ENCODE measurements around the gene ZHX3. TPM values are rescaled to one million over a fixed set of nuclear protein-coding genes. Genes with fewer than 3 reads are reported as not detected.
A peak's percentile ranks its signal among the peaks of the same experiment; 100 is the strongest.

ZHX3 gene
- total RNA-seq, 4 donors from 2014 or later = 20.1 to 30.0 (median 25.9) TPM

- intact Hi-C loops (cut with DNase I; ENCODE audit: low total_unique reads) = loop anchor here (1.0 to 5.0 kb wide), 4 partner anchors 34 to 179 kb away; partner anchors contain the start of genes TOP1 and ZHX3
- Histone ChIP-seq H3K4me3 (peak overlapping the region; percentile 59 to 90 (median 77)), H3K36me3 (no peaks in the 10 kb centered on the region), H3K9me3 (no peaks in the 10 kb centered on the region), H3K27ac (peak overlapping the region; percentile 90 to 99 (median 94)), H3K4me1 (peaks cover 41 to 54% of the 10 kb centered on the region in 2 donors), H3K27me3 (no peaks in the 10 kb centered on the region)
- DNase-seq = peak; percentile 31 to 59
- in situ Hi-C loops (cut with MboI; ENCODE audit: low sequenced_read_pairs in 4 of 4) = no loop called here
- ATAC-seq = peak; percentile 17 to 37
- TF ChIP-seq POLR2A (IDR thresholded peaks at IDR 0.05) = no peak
- TF ChIP-seq, protein P1, sequence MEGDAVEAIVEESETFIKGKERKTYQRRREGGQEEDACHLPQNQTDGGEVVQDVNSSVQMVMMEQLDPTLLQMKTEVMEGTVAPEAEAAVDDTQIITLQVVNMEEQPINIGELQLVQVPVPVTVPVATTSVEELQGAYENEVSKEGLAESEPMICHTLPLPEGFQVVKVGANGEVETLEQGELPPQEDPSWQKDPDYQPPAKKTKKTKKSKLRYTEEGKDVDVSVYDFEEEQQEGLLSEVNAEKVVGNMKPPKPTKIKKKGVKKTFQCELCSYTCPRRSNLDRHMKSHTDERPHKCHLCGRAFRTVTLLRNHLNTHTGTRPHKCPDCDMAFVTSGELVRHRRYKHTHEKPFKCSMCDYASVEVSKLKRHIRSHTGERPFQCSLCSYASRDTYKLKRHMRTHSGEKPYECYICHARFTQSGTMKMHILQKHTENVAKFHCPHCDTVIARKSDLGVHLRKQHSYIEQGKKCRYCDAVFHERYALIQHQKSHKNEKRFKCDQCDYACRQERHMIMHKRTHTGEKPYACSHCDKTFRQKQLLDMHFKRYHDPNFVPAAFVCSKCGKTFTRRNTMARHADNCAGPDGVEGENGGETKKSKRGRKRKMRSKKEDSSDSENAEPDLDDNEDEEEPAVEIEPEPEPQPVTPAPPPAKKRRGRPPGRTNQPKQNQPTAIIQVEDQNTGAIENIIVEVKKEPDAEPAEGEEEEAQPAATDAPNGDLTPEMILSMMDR (IDR thresholded peaks at IDR 0.05 in 4 of 5, conservative IDR thresholded peaks at IDR 0.05 in 1 of 5) = no peak
These were observed 179.7 kb downstream of the ZHX3 start for GRCh38 chr20:41137614-41138474.

GRCh38 chr20:41136680-41137613 is 180.6 kb downstream of the ZHX3 start, which contains the start of gene PLCG1:
Gene PLCG1, plus strand, starts transcription at chr20:41137543. Its CDS starts 99 bp downstream, at chr20:41137642.
- TF ChIP-seq POLR2A (IDR thresholded peaks at IDR 0.05) = peak; percentile 82 to 83
- TF ChIP-seq, protein P1 (IDR thresholded peaks at IDR 0.05 in 4 of 5, conservative IDR thresholded peaks at IDR 0.05 in 1 of 5) = peak in 1 of 5 experiments; percentile 18
- Histone ChIP-seq H3K9me3 (no peaks in the 10 kb centered on the region), H3K4me1 (peaks cover 32 to 46% of the 10 kb centered on the region in 2 donors), H3K27me3 (no peaks in the 10 kb centered on the region), H3K27ac (peak within 1 kb of the TSS; percentile 90 to 99 (median 94)), H3K4me3 (peak within 1 kb of the TSS; percentile 62 to 90 (median 77)), H3K36me3 (no peaks in the 10 kb centered on the region)
- DNase-seq (peak; percentile 82 to 85), ATAC-seq (peak; percentile 84 to 87)
- intact Hi-C loops (cut with DNase I; ENCODE audit: low total_unique reads) (loop anchor here (1.0 to 5.0 kb wide), 4 partner anchors 35 to 180 kb away; partner anchors contain the start of genes TOP1 and ZHX3), in situ Hi-C loops (cut with MboI; ENCODE audit: low sequenced_read_pairs in 4 of 4) (no loop called here)

GRCh38 chr20:41135888-41136679 is 181.4 kb downstream of the ZHX3 start:
- Histone ChIP-seq H3K36me3 (no peaks in the 10 kb centered on the region), H3K27me3 (no peaks in the 10 kb centered on the region), H3K9me3 (no peaks in the 10 kb centered on the region), H3K4me3 (peak overlapping the region; percentile 62 to 90 (median 77)), H3K27ac (peak overlapping the region; percentile 90 to 99 (median 94)), H3K4me1 (peaks cover 24 to 38% of the 10 kb centered on the region in 2 donors)
- intact Hi-C loops (cut with DNase I; ENCODE audit: low total_unique reads) = loop anchor here (5.0 kb wide), 2 partner anchors 36 to 109 kb away; partner anchors contain the start of gene TOP1
- no peak for ATAC-seq
- TF ChIP-seq, protein P1 (IDR thresholded peaks at IDR 0.05 in 4 of 5, conservative IDR thresholded peaks at IDR 0.05 in 1 of 5) = no peak
- no peak for TF ChIP-seq POLR2A (IDR thresholded peaks at IDR 0.05)
- DNase-seq = no peak
- in situ Hi-C loops (cut with MboI; ENCODE audit: low sequenced_read_pairs in 4 of 4) = no loop called here
